HepG2 (cell line): Measurements from ENCODE around the gene MYRFL. TPM values are rescaled to one million over a fixed set of nuclear protein-coding genes. Genes with fewer than 3 reads are reported as not detected.

ENCODE experiments used
- AHR ChIP-seq: IDR thresholded peaks from 2 replicates; pipeline ENCODE4 v1.6.1; 2018; ENCODE audit warnings: missing genetic modification reagents, missing compliant biosample characterization
- ATF4 ChIP-seq, 2 experiments: fragments of 450-650 bp in 1 of 2; sonication (generic) in 1 of 2; formaldehyde crosslinking; IDR thresholded peaks; 2 replicates each; pipeline versions ENCODE4 v1.5.0 to v1.8.0; 2020 to 2022; ENCODE audit warnings: mild to moderate bottlenecking in 1 of 2, missing genetic modification reagents in 1 of 2
- BCL3 ChIP-seq: sonication (generic); formaldehyde crosslinking; IDR thresholded peaks from 2 replicates; pipeline ENCODE4 v1.5.1; 2020; ENCODE audit warnings: mild to moderate bottlenecking, missing genetic modification reagents, moderate library complexity
- CEBPZ ChIP-seq: IDR thresholded peaks from 2 replicates; pipeline ENCODE4 v1.6.1; 2012; ENCODE audit warnings: low read length, improper control_type of control experiment
- DMAP1 ChIP-seq: IDR thresholded peaks from 2 replicates; pipeline ENCODE4 v1.6.1; 2016
- GATA4 ChIP-seq: sonication (generic); IDR thresholded peaks from 2 replicates; pipeline ENCODE4 v1.6.1; 2016; ENCODE audit warnings: antibody characterized with exemption, low read depth, borderline replicate concordance
- IKZF5 ChIP-seq: IDR thresholded peaks from 2 replicates; pipeline ENCODE4 v1.6.1; 2018; ENCODE audit warnings: missing genetic modification reagents, mild to moderate bottlenecking, missing compliant biosample characterization
- ISL2 ChIP-seq: sonication (generic); formaldehyde crosslinking; IDR thresholded peaks from 2 replicates; pipeline ENCODE4 v1.5.0; 2020; ENCODE audit warnings: missing genetic modification reagents
- KLF9 ChIP-seq: IDR thresholded peaks from 2 replicates; pipeline ENCODE4 v1.6.1; 2016; ENCODE audit warnings: low read depth
- PRDM4 ChIP-seq: sonication (generic); formaldehyde crosslinking; IDR thresholded peaks from 2 replicates; pipeline ENCODE4 v1.9.0; 2021; ENCODE audit warnings: missing genetic modification reagents, borderline replicate concordance
- RBFOX2 ChIP-seq: fragments of 200-400 bp; formaldehyde crosslinking; IDR thresholded peaks from 2 replicates; pipeline ENCODE4 v1.6.1; 2017; ENCODE audit warnings: low read depth, mild to moderate bottlenecking, low read length
- RFX1 ChIP-seq: fragments of 450-650 bp; IDR thresholded peaks from 2 replicates; pipeline ENCODE4 v1.6.1; 2017
- SMAD3 ChIP-seq: sonication (generic); formaldehyde crosslinking; IDR thresholded peaks from 2 replicates; pipeline ENCODE4 v1.4.0; 2020; ENCODE audit warnings: missing genetic modification reagents
- SNAPC5 ChIP-seq: sonication (generic); formaldehyde crosslinking; IDR thresholded peaks from 2 replicates; pipeline ENCODE4 v1.8.1; 2023; ENCODE audit warnings: mild to moderate bottlenecking, missing genetic modification reagents, borderline replicate concordance
- ZFX ChIP-seq: sonication (generic); formaldehyde crosslinking; IDR thresholded peaks from 2 replicates; pipeline ENCODE4 v1.4.0; 2020; ENCODE audit warnings: mild to moderate bottlenecking, low read depth, missing genetic modification reagents, moderate library complexity
- ZKSCAN1 ChIP-seq: fragments of 150-350 bp; IDR thresholded peaks from 2 replicates; pipeline ENCODE4 v1.6.1; 2014; ENCODE audit warnings: low read length
- ZNF10 ChIP-seq: sonication (generic); formaldehyde crosslinking; IDR thresholded peaks from 2 replicates; pipeline ENCODE4 v1.4.0; 2020; ENCODE audit warnings: mild to moderate bottlenecking, low read depth, missing genetic modification reagents, borderline replicate concordance
- ZNF143 ChIP-seq: sonication (generic); formaldehyde crosslinking; IDR thresholded peaks from 2 replicates; pipeline ENCODE4 v1.4.0; 2020; ENCODE audit warnings: missing genetic modification reagents
- ZNF205 ChIP-seq: IDR thresholded peaks from 2 replicates; pipeline ENCODE4 v1.6.1; 2018; ENCODE audit warnings: missing biosample characterization, missing genetic modification reagents
- ZNF446 ChIP-seq: sonication (generic); formaldehyde crosslinking; IDR thresholded peaks from 2 replicates; pipeline ENCODE4 v1.5.0; 2020; ENCODE audit warnings: mild to moderate bottlenecking, missing genetic modification reagents
- ZNF496 ChIP-seq: sonication (generic); formaldehyde crosslinking; IDR thresholded peaks from 2 replicates; pipeline ENCODE4 v1.8.1; 2023; ENCODE audit warnings: mild to moderate bottlenecking, moderate library complexity, missing genetic modification reagents; ENCODE audit not compliant: insufficient replicate concordance
- ZNF629 ChIP-seq: sonication (generic); formaldehyde crosslinking; conservative IDR thresholded peaks from 2 replicates; pipeline ENCODE4 v1.5.0; 2020; ENCODE audit warnings: missing genetic modification reagents
- ZNF720 ChIP-seq: sonication (generic); formaldehyde crosslinking; IDR thresholded peaks from 2 replicates; pipeline ENCODE4 v1.4.0; 2020; ENCODE audit warnings: missing genetic modification reagents
- polyA plus RNA-seq, 8 experiments: library from polyadenylated mRNA; depleted of rRNA in 3 of 8; stranded (reverse) in 7 of 8; unstranded in 1 of 8; fragments of >200 nt; fragmentation: Illumina TruSeq in 4 of 8; extraction: Trizol in 4 of 8; gene quantifications; 2 replicates each; pipeline versions ENCODE4 v1.2.1 to v1.2.3, GENCODE V29; 2011 to 2016; ENCODE audit warnings: low read depth in 4 of 8, missing spikeins in 1 of 8, mixed read lengths in 1 of 8; ENCODE audit not compliant: insufficient read depth in 1 of 8
- total RNA-seq, 5 experiments: library from RNA; depleted of rRNA; stranded (reverse); fragments of >200 nt; fragmentation: Illumina TruSeq; extraction: Trizol; gene quantifications; 2 replicates each; pipeline ENCODE4 v1.2.3, GENCODE V29; 2016; ENCODE audit warnings: low read depth in 1 of 5

The MYRFL gene
- total and polyA plus RNA-seq, 2 of the 13 experiments (the other 11 are each of a cell fraction or from before 2014, with no cell fraction given): 0.09 to 0.11 TPM

- no peak for TF ChIP-seq PRDM4 (CRISPR knock-in tag)
- no peak for TF ChIP-seq BCL3 (CRISPR knock-in tag)
- TF ChIP-seq ZNF143: no peak
- peak; percentile 95 for TF ChIP-seq ZNF629 (CRISPR knock-in tag)
- TF ChIP-seq GATA4: peak; percentile 56; the same call in 1 of the 2 replicates
- 0 out of 2 replicates have a peak, but pooled peaks have one; percentile 31 for TF ChIP-seq ISL2 (CRISPR knock-in tag)
- TF ChIP-seq RFX1: no peak
- no peak for TF ChIP-seq RBFOX2
- TF ChIP-seq IKZF5: no peak
- TF ChIP-seq ZNF446 (CRISPR knock-in tag): no peak
- TF ChIP-seq DMAP1 (CRISPR knock-in tag): no peak
- TF ChIP-seq SNAPC5 (CRISPR knock-in tag): no peak
- no peak for TF ChIP-seq CEBPZ
- 0 out of 2 replicates have a peak, but pooled peaks have one; percentile 47 for TF ChIP-seq ZNF205 (CRISPR knock-in tag)
- no peak for TF ChIP-seq ZFX (CRISPR knock-in tag)
- no peak for TF ChIP-seq ZNF720 (CRISPR knock-in tag)
- TF ChIP-seq AHR (CRISPR knock-in tag): no peak
- no peak for TF ChIP-seq ZNF10 (CRISPR knock-in tag)
- no peak for TF ChIP-seq ATF4 (CRISPR knock-in tag; IDR thresholded peaks at IDR 0.05)
- TF ChIP-seq ZNF496: no peak
- TF ChIP-seq SMAD3: no peak
- no peak for TF ChIP-seq KLF9 (CRISPR knock-in tag)
- TF ChIP-seq ZKSCAN1: no peak
Observed at GRCh38 chr12:69925291-69925690, 100.3 kb downstream of the MYRFL start (continued).
